PC-9 (cell line): Measurements from ENCODE around the gene PLK5. TPM values are rescaled to one million over a fixed set of nuclear protein-coding genes. Genes with fewer than 3 reads are reported as not detected.

Experiments used
- BruUV-seq: library from RNA; stranded (reverse); fragments of 400-500 nt; replicated peaks from 2 replicates; lab custom pipeline; 2021; lab: Mats Ljungman, UMichigan
- CTCF ChIA-PET: fragments of 300-600 bp; sonication (Branson Sonifier 250); formaldehyde crosslinking; loops from one replicate; lab custom pipeline; 2022; ENCODE audit warnings: antibody characterized with exemption; lab: Charles Lee
- POLR2A ChIA-PET: fragments of 300-600 bp; sonication (Branson Sonifier 250); formaldehyde crosslinking; loops from one replicate; lab custom pipeline; 2022; ENCODE audit warnings: antibody characterized with exemption; ENCODE audit not compliant: unreplicated experiment; lab: Charles Lee
- DNase-seq, 2 experiments: peaks; one replicate each; pipeline versions ENCODE4 v3.0.0 to v3.0.0-alpha.2; 2015 to 2022; ENCODE audit warnings: mixed read lengths in 1 of 2
- H2AFZ ChIP-seq: fragments of 200-600 bp; sonication (generic); 2 replicates; pipeline ENCODE4 v1.8.1; 2017; ENCODE audit warnings: antibody characterized with exemption
- H3F3A ChIP-seq: fragments of 200-600 bp; sonication (generic); 2 replicates; pipeline ENCODE4 v1.8.1; 2017; ENCODE audit warnings: antibody characterized with exemption, mild to moderate bottlenecking, low read depth; ENCODE audit not compliant: insufficient read depth
- H3K27ac ChIP-seq: fragments of 200-600 bp; sonication (generic); 2 replicates; pipeline ENCODE4 v1.6.1; 2016; ENCODE audit warnings: mixed run types
- H3K27me3 ChIP-seq: fragments of 200-600 bp; sonication (generic); 2 replicates; pipeline ENCODE4 v1.6.1; 2016; ENCODE audit warnings: low read depth, mixed run types; ENCODE audit not compliant: insufficient read depth
- H3K36me3 ChIP-seq: fragments of 200-600 bp; sonication (generic); 2 replicates; pipeline ENCODE4 v1.6.1; 2016; ENCODE audit warnings: low read depth, mixed run types
- H3K4me1 ChIP-seq: fragments of 200-600 bp; sonication (generic); replicated peaks from 2 replicates; pipeline ENCODE4 v1.6.1; 2016; ENCODE audit warnings: mixed run types; ENCODE audit not compliant: insufficient read depth
- H3K4me2 ChIP-seq: fragments of 200-600 bp; sonication (generic); 2 replicates; pipeline ENCODE4 v1.6.1; 2017; ENCODE audit warnings: mixed run types
- H3K4me3 ChIP-seq: fragments of 200-600 bp; sonication (generic); 2 replicates; pipeline ENCODE4 v1.6.1; 2016; ENCODE audit warnings: mixed run types
- H3K79me2 ChIP-seq: fragments of 200-600 bp; sonication (generic); 2 replicates; pipeline ENCODE4 v1.6.1; 2017; ENCODE audit warnings: low read depth, mixed run types
- H3K9me2 ChIP-seq: fragments of 200-600 bp; sonication (generic); 2 replicates; pipeline ENCODE4 v1.8.1; 2017; ENCODE audit warnings: mild to moderate bottlenecking; ENCODE audit not compliant: insufficient read depth
- H3K9me3 ChIP-seq: fragments of 200-600 bp; sonication (generic); 2 replicates; pipeline ENCODE4 v1.8.1; 2016; ENCODE audit warnings: low read depth; ENCODE audit not compliant: insufficient read depth
- H4K20me1 ChIP-seq: fragments of 200-600 bp; sonication (generic); 2 replicates; pipeline ENCODE4 v1.8.1; 2017; ENCODE audit not compliant: insufficient read depth
- CTCF ChIP-seq: fragments of 200-600 bp; sonication (generic); conservative IDR thresholded peaks from 2 replicates; pipeline ENCODE4 v1.6.1; 2017; ENCODE audit warnings: mixed run types, antibody characterized with exemption, mild to moderate bottlenecking, moderate library complexity
- EZH2 ChIP-seq: fragments of 200-600 bp; sonication (generic); IDR thresholded peaks from 2 replicates; pipeline ENCODE4 v1.8.0; 2017; ENCODE audit warnings: antibody characterized with exemption, low read depth
- intact Hi-C: fragments of 100-400 bp; cut with micrococcal nuclease; formaldehyde crosslinking; loops from one replicate; pipeline ENCODE4 v1.10.0; 2022; ENCODE audit not compliant: unreplicated experiment
- total RNA-seq: library from RNA; stranded (reverse); gene quantifications from 2 replicates; pipeline ENCODE4 v1.2.3, GENCODE V29; 2021

PLK5 gene
- total RNA-seq, 1 experiment from 2014 or later, result not detected

GRCh38 chr19:1531587-1531986, 7.7 kb downstream of the PLK5 start:
- Histone ChIP-seq H4K20me1 (no peaks in the 10 kb centered on the region), H3F3A (no peaks in the 10 kb centered on the region), H2AFZ (no peak overlapping the region), H3K9me3 (no peaks in the 10 kb centered on the region), H3K4me3 (no peak overlapping the region), H3K36me3 (no peaks in the 10 kb centered on the region), H3K27ac (no peak overlapping the region), H3K4me1 (no peaks in the 10 kb centered on the region), H3K79me2 (no peaks in the 10 kb centered on the region), H3K4me2 (no peak overlapping the region), H3K27me3 (0 out of 2 replicates have a peak, but pooled peaks cover 8% of the 10 kb centered on the region), H3K9me2 (no peaks in the 10 kb centered on the region)
- ChIA-PET CTCF (interaction anchor here (0.7 kb wide), 1 partner anchor 113 kb away, joined by 3 read pairs; no protein-coding TSS in a partner anchor), POLR2A (no interaction called here)
- no peak for DNase-seq
- intact Hi-C loops, result no loop called here
- no TSS peak for BruUV-seq
- TF ChIP-seq CTCF (no peak), EZH2 (no peak)

GRCh38 chr19:1532003-1532402, 8.1 kb downstream of the PLK5 start:
- Histone ChIP-seq H3K27ac (no peak overlapping the region), H3K36me3 (no peaks in the 10 kb centered on the region), H4K20me1 (no peaks in the 10 kb centered on the region), H2AFZ (no peak overlapping the region), H3K79me2 (no peaks in the 10 kb centered on the region), H3K4me1 (no peaks in the 10 kb centered on the region), H3F3A (no peaks in the 10 kb centered on the region), H3K4me3 (no peak overlapping the region), H3K27me3 (0 out of 2 replicates have a peak, but pooled peaks cover 8% of the 10 kb centered on the region), H3K9me2 (no peaks in the 10 kb centered on the region), H3K4me2 (no peak overlapping the region), H3K9me3 (no peaks in the 10 kb centered on the region)
- ChIA-PET CTCF (interaction anchor here (0.7 kb wide), 1 partner anchor 112 kb away, joined by 3 read pairs; no protein-coding TSS in a partner anchor), POLR2A (no interaction called here)
- intact Hi-C loops, result no loop called here
- no TSS peak for BruUV-seq
- no peak for DNase-seq
- TF ChIP-seq CTCF (no peak), EZH2 (no peak)

- POLR2A ChIA-PET, result no interaction called here
- Histone ChIP-seq H3K4me2 (no peak overlapping the region), H2AFZ (no peak overlapping the region), H3K79me2 (no peaks in the 10 kb centered on the region), H3K27ac (no peak overlapping the region), H3K27me3 (0 out of 2 replicates have a peak, but pooled peaks cover 8% of the 10 kb centered on the region), H3K4me1 (no peaks in the 10 kb centered on the region), H4K20me1 (no peaks in the 10 kb centered on the region), H3K4me3 (no peak overlapping the region), H3K9me2 (no peaks in the 10 kb centered on the region), H3K9me3 (no peaks in the 10 kb centered on the region), H3F3A (no peaks in the 10 kb centered on the region), H3K36me3 (no peaks in the 10 kb centered on the region)
- no TSS peak for BruUV-seq
- no peak for TF ChIP-seq EZH2
- no peak for TF ChIP-seq CTCF
- intact Hi-C loops, result no loop called here
- CTCF ChIA-PET, result no interaction called here
- no peak for DNase-seq
Measured at GRCh38 chr19:1533510-1534150, 9.8 kb downstream of the PLK5 start.
